ENCODE data around the gene HNF1A.

HNF1A gene

GRCh38 chr12:120960657-120961056 lies 17.7 kb upstream of the HNF1A start:
- DNase-seq, result no peak

DNA sequence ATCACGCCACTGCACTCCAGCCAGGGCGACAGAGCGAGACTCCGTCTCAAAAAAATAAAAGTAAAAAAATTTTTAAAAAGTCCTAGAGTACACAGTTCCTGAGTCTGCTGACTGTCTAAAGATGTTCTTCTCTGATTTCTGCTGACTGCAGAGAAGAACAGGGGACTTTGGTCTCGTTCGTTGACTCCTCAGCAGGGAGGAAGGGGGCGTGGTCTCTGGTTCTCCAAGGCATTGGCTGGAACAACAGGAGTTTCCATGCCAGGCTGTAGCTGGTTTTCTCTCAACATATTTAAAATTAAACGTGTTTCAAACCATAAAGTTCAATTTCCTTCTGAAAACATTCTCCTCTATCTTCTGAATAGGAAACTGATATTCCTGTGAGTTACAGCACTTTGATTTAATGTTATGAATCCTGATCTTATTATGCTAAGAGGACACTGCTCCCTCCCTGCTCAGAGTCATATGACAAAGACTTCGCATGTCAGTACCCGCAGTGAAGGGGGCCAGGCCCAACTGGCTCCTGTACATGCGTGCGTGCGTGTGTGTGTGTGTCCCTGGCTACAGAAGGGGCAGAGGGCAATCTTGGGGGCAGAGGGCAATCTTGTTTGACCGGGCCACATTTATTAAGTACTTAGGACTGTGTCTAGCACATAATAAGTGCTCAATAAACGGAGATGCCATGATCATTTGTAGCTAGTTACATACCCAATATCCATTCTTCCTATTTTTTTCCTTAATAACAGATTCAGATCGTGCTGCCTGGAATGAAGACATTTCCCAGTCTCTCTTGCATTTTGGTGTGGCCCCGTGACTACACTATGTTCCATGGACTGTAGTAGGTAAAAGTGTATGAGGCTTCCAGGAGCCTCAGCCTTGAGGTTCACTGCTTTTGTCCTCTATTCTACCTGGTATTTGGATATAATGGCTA lies 16.5 kb upstream of the HNF1A start:
- no peak for DNase-seq

DNA sequence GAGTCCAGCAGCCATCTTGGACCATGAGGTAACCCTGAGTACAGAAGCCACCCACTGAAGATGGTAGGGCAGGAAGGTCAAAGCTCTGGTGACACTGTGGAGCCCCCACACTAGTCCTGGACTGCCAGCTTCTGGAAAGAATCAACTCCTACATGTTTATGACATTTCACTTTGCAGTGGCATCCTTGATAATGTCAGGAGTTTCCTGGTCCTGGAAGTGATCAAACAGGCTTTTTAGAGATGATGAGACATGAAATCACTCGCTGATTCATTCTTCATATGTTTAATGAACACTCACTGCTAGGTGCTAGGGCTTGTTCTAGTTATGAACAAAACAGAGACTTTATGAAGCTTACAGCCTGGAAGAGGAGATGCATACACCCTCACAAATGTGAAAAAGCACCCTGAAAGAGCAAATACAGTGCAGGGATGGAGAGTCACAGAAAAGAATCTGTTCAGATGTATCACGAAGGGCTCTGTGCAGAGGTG lies 15.8 kb upstream of the HNF1A start:
- DNase-seq, result no peak

DNA sequence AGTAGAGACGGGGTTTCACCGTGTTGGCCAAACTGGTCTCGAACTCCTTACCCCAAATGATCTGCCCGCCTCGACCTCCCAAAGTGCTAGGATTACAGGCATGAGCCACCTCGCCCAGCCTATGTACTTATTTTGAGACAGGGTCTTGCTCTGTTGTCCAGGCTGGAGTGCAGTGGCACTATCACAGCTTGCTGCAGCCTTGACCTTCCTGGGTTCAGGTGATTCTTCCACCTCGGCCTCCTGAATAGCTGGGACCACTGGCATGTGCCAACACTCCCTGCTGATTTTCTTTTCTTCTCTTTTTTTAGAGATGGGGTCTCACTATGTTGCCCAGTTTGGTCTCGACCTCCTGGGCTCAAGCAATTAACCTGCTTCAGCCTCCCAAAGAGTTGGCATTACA lies 14.0 kb upstream of the HNF1A start:
- DNase-seq, result no peak

DNA sequence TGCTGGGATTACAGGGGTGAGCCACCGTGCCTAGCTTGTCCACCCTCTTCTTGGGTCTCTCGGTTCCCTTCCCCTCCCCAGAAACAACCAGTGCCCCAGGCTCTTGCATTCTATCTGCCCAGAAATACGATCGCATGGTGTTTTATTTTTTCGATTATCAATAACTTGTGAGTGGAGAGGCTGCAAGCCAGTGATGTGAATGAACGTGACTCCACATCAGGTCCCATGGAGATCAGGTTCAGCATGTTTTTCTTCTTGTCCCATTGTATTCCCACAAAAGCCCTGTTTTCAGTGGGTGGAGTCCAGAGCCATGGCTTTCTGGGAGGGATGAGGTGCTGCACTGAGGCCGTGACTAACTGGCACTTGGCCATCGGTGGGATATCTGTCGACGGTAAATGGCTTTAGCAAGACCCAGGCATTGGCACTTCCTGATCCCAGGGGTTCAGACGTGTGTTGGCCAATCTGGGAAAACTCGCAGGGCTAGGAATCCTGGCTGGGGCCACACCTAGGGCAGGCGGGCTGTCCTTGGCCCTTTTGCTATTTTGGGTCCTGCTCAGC lies 12.7 kb upstream of the HNF1A start:
- no peak for DNase-seq

GRCh38 chr12:120970310-120970709 lies 8.0 kb upstream of the HNF1A start:
- no peak for DNase-seq

- peak; percentile 35 for DNase-seq
Measured at GRCh38 chr12:120971299-120972180, 6.8 kb upstream of the HNF1A start.

GRCh38 chr12:120972870-120973543 lies 5.3 kb upstream of the HNF1A start:
- peak; percentile 63 for DNase-seq

DNA sequence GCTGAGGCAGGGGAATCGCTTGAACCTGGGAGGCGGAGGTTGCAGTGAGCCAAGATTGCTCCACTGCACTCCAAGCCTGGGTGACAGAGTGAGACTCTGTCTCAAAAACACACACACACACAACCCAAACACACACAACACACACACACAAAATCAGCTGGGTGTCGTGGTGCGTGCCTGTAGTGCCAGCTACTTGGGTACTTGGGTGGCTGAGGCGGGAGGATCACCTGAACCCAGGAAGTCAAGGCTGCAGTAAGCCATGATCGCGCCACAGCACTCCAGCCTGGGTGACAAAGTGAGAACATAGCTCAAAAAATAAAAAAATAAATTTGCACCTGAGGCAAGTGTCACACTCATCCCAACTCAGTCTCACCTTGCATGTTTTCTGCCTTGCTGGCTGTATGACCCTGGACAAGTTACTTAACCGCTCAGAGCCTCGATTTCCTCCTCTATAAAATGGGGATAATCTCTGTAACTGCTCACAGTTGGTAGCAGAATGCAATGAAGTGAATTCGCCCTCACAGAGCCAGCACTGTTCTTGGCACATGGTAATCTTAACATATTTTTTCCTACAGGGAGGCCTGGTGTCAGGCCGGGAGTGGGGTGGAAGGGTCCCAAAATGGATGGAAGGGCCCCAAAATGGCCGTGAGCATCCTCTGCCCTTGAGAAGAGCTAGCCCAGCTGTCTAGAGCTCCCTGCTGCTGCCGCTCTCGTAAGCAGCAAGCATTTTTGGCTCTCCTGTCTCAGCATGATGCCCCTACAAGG lies 630 bp upstream of the HNF1A start:
- no peak for DNase-seq

GRCh38 chr12:120979220-120979861 lies 998 bp downstream of the HNF1A start:
- DNase-seq, result no peak

DNA sequence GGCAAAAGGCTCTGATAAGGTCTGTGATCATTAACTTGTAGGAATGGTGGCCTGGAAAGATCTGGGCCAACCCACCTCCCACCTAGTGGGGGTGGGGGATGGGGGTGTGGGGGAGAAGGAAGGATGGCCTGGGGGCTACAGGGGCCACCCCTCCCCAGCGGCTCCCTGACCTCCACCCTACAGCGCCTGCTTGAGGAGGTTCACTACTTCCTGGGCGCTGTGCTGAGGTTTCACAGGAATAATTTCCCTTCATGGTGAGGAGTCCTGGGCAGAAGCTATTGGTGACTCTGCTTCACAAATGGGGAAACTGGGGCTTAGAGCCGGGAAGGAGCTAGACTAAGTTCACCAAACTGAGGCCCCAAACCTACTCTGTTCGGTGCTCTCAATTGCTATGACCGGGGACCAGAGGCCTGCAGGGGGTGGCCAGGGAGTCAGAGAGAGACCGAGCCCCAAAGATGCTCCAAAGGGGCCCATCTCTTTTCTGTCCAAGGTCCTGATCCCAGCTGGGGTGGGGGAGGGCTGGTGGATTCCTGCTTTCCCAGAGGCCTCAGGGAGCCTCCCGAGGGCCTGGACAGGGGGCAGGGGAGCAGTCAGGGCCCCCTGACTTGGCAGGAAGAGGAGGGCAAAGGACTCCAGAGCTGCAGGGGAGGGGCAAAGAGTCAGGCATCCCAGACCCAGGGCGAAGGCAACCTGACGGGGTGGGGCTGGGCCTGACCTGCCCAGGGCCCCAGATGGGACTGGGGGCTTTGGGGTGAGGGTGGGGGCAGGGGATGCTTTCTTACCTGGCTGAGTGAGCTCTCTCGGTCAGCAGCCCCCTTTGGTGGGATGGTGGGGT lies 1.7 kb downstream of the HNF1A start:
- no peak for DNase-seq

DNA sequence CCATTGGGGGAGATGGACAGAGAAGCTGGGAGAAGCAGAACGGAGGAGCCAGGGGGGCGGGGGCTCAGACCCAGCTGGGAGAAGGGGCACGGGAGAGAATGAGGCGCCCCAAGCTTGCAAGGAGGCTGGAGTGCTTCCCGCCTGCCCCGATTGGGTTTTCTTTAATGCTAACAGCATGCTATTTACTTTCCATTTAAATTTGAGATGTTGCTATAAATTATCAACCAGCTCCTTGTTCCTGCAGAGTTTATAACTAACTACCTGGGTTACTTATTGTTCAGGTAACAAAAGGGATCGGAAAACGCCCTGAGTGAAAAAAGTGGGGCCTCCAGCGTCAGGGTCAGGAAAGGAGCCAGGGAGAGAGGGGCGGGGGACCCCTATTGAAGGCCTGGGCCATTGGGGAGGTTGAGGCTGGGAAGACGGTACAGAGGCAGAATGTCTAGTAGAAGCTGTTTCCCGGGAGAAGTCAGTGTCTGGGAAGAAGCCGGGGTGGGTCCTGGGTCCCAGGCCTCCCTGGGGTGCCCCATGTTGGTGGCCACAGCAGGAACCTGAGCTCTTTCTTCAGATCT lies 2.5 kb downstream of the HNF1A start:
- DNase-seq, result no peak

DNA sequence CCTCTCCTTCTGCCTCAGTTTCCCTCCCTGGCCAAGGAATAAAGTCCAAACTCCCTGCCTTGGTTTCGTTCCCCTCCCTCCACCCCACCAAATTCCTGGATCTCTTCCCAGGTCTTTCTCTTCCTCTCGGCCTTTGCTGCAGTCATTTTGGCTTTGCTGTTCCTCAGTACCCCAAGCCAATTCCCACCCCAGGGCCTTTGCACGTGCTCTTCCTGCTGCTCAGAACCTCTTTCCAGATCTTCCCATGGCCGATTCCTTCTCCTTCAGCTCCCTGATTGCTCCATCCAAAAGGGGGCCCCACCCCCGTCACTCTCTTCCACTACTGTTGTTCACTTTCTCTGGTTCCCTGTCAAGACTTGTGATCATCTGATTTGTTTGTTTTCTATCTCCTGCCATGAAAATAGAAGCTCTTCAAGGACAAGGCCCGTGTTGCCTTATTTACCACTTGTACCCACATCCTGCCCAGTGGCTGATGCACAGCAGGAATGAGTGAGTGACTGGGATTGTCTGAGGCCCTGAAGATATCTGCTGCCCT lies 3.1 kb downstream of the HNF1A start:
- no peak for DNase-seq

DNA sequence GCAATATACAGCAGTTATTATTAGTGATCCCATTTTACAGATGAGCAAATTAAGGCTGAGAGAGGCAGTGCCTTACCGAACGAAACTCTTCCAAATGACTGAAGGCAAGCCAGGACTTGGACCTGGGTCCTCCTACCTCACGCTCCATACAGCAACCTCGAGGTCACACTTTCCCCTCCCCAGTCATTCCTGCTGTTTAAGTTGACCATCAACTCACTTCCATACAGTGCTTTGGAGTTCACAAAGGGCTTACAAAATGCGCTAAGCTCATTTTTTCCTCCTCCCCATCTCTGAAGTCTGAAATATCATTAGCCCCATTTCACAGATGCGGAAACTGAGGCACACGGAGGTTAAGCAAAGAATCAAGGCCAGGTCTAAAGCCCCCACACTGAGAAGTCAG lies 4.3 kb downstream of the HNF1A start:
- no peak for DNase-seq

- DNase-seq, result no peak
Measured at GRCh38 chr12:120983759-120984158, 5.4 kb downstream of the HNF1A start.

- no peak for DNase-seq
Measured at GRCh38 chr12:120984351-120984898, 6.1 kb downstream of the HNF1A start.

DNA sequence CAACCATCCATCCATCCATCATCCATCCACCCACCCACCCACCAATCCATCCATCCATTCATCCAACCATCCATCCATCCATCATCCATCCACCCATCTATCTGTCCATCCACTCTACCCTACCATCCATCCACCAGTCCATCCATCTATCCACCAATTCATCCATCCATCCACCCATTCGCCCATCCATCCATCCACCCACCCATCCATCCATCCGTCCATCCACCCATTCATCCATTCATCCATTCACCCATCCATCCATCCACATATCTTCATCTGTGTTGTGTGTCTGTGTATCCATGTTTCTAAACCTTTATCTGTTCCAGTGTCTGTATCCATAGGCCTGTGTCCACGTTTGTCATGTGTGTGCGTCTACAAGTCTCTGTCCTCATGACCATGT lies 9.9 kb downstream of the HNF1A start:
- no peak for DNase-seq

DNA sequence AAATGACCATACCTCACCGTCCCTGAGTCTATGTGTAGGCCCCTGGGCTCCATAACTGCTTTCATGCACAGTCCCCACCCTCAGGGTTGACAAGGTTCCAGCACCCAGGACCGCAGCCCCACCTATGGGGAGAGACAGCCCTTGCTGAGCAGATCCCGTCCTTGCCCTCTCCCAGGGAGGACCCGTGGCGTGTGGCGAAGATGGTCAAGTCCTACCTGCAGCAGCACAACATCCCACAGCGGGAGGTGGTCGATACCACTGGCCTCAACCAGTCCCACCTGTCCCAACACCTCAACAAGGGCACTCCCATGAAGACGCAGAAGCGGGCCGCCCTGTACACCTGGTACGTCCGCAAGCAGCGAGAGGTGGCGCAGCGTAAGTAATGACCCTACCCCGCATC lies 10.3 kb downstream of the HNF1A start:
- DNase-seq, result no peak

GRCh38 chr12:120989687-120990086 lies 11.3 kb downstream of the HNF1A start:
- no peak for DNase-seq

All from NCI-H774 (cell line).